GM12865 (cell line): ENCODE results near the gene GBX1.

Experiments used
- DNase-seq: peaks from one replicate; pipeline ENCODE4 v3.0.0; 2010; ENCODE audit warnings: low read depth
- H3K4me3 ChIP-seq: 2 replicates; pipeline ENCODE4 v1.5.1; 2011; ENCODE audit warnings: mild to moderate bottlenecking, low read depth, low read length, control low read depth
- CTCF ChIP-seq: IDR thresholded peaks from 2 replicates; pipeline ENCODE4 v1.5.1; 2011; ENCODE audit warnings: low read length, control low read depth, low read depth, inconsistent platforms; ENCODE audit not compliant: insufficient read depth; ENCODE audit errors: missing control alignments

Gene GBX1

GRCh38 chr7:151118108-151119054, 49.1 kb downstream of the GBX1 start:
- H3K4me3 ChIP-seq = no peak overlapping the region
- no peak for TF ChIP-seq CTCF
- no peak for DNase-seq

GRCh38 chr7:151117565-151117964, 49.9 kb downstream of the GBX1 start:
- TF ChIP-seq CTCF = no peak
- peak; percentile 16 for DNase-seq
- no peak overlapping the region for H3K4me3 ChIP-seq

- no peak for TF ChIP-seq CTCF
- DNase-seq = no peak
- no peak overlapping the region for H3K4me3 ChIP-seq
Measured at GRCh38 chr7:151116603-151117440, 50.7 kb downstream of the GBX1 start.

- no peak for TF ChIP-seq CTCF
- no peak for DNase-seq
- H3K4me3 ChIP-seq = no peak overlapping the region
Measured at GRCh38 chr7:151115836-151116418, 51.6 kb downstream of the GBX1 start.

GRCh38 chr7:151115121-151115835, 52.2 kb downstream of the GBX1 start:
- H3K4me3 ChIP-seq = no peak overlapping the region
- TF ChIP-seq CTCF = no peak
- peak; percentile 41 for DNase-seq
